HCT116 (cell line): ENCODE results near the gene CASK. TPM values are rescaled to one million over a fixed set of nuclear protein-coding genes. Genes with fewer than 3 reads are reported as not detected.

Experiments
- ATAC-seq: fragments of 200-7000 bp; cut with Tn5 transposase; 2 replicates; pipeline ENCODE4 v1.9.1; 2020; ENCODE audit warnings: mild to moderate bottlenecking, moderate library complexity
- BruUV-seq: library from RNA; stranded (reverse); fragments of 400-500 nt; replicated peaks from 2 replicates; lab custom pipeline; 2021; lab: Mats Ljungman, UMichigan
- CTCF ChIA-PET: fragments of 300-600 bp; sonication (Branson Sonifier 250); formaldehyde crosslinking; loops from one replicate; lab custom pipeline; 2021; ENCODE audit warnings: antibody characterized with exemption; lab: Charles Lee
- POLR2A ChIA-PET: fragments of 300-600, 350-600 bp; sonication (Branson Sonifier 250); formaldehyde crosslinking; loops from one replicate; lab custom pipeline; 2021; ENCODE audit warnings: antibody characterized with exemption; lab: Charles Lee
- RAD21 ChIA-PET, 2 experiments: fragments of 300-600 bp; sonication (Branson Sonifier 250); formaldehyde crosslinking; loops; one replicate each; lab custom pipeline; 2023; ENCODE audit warnings: low total read pairs in 2 of 2; ENCODE audit not compliant: uncharacterized antibody in 2 of 2, unreplicated experiment in 2 of 2, low non-redundant PET in 1 of 2; lab: Charles Lee
- DNase-seq: peaks from one replicate; pipeline ENCODE4 v3.0.0-alpha.2; 2010; ENCODE audit warnings: low read depth, low spot score
- H2AFZ ChIP-seq: fragments of 200-600 bp; shearing (Covaris generic), sonication (generic); 2 replicates; pipeline ENCODE4 v1.6.1; 2017; ENCODE audit warnings: low read depth, mixed run types, mixed read lengths, antibody characterized with exemption, low read length; ENCODE audit not compliant: poor library complexity, severe bottlenecking
- H3K27ac ChIP-seq: 2 replicates; pipeline ENCODE4 v1.5.1; 2012; ENCODE audit warnings: low read depth, low read length
- H3K27me3 ChIP-seq: fragments of 200-600 bp; sonication (generic); 2 replicates; pipeline ENCODE4 v1.6.1; 2016; ENCODE audit warnings: mixed run types, low read length, mixed read lengths; ENCODE audit not compliant: insufficient read depth
- H3K36me3 ChIP-seq, 2 experiments: fragments of 200-500 bp in 1 of 2; fragments of 200-600 bp in 1 of 2; sonication (Bioruptor generic) in 1 of 2; sonication (generic) in 1 of 2; 2 replicates each; pipeline versions ENCODE4 v1.5.1 to v1.6.1; 2014 to 2016; ENCODE audit warnings: low read length in 2 of 2, inconsistent platforms in 1 of 2, mixed read lengths in 1 of 2, mixed run types in 1 of 2; ENCODE audit not compliant: insufficient read depth in 2 of 2, control insufficient read depth in 1 of 2
- H3K4me1 ChIP-seq, 2 experiments: fragments of 200-600 bp in 1 of 2; sonication (generic) in 1 of 2; 2 replicates each; pipeline versions ENCODE4 v1.5.1 to v1.6.1; 2012 to 2017; ENCODE audit warnings: low read length in 2 of 2, inconsistent platforms in 1 of 2, mild to moderate bottlenecking in 1 of 2, mixed read lengths in 1 of 2, mixed run types in 1 of 2, moderate library complexity in 1 of 2; ENCODE audit not compliant: insufficient read depth in 2 of 2, control insufficient read depth in 1 of 2
- H3K4me2 ChIP-seq: fragments of 200-600 bp; sonication (generic); 2 replicates; pipeline ENCODE4 v1.6.1; 2017; ENCODE audit warnings: mixed run types, low read length, mixed read lengths
- H3K4me3 ChIP-seq, 2 experiments: fragments of 200-600 bp in 1 of 2; sonication (generic) in 1 of 2; replicated peaks in 1 of 2; 2 replicates each; pipeline ENCODE4 v1.5.1; 2011 to 2016; ENCODE audit warnings: low read length in 2 of 2, control low read depth in 1 of 2, low read depth in 1 of 2, mild to moderate bottlenecking in 1 of 2, mixed read lengths in 1 of 2, mixed run types in 1 of 2
- H3K79me2 ChIP-seq: fragments of 200-600 bp; sonication (generic); 2 replicates; pipeline ENCODE4 v1.6.1; 2017; ENCODE audit warnings: mild to moderate bottlenecking, mixed run types, low read length, moderate library complexity, mixed read lengths; ENCODE audit not compliant: insufficient read depth
- H3K9ac ChIP-seq: fragments of 200-600 bp; sonication (generic); 2 replicates; pipeline ENCODE4 v1.6.1; 2016; ENCODE audit warnings: low read length, mixed read lengths
- H3K9me2 ChIP-seq: fragments of 200-600 bp; sonication (generic), shearing (Covaris generic); 2 replicates; pipeline ENCODE4 v1.6.1; 2017; ENCODE audit warnings: mixed run types, mild to moderate bottlenecking, moderate library complexity; ENCODE audit not compliant: insufficient read depth
- H3K9me3 ChIP-seq, 2 experiments: fragments of 200-500 bp in 1 of 2; fragments of 200-600 bp in 1 of 2; sonication (Bioruptor generic) in 1 of 2; sonication (generic) in 1 of 2; 2 replicates each; pipeline ENCODE4 v1.6.1; 2014 to 2017; ENCODE audit warnings: low read length in 2 of 2, mixed read lengths in 2 of 2, inconsistent platforms in 1 of 2, low read depth in 1 of 2, mild to moderate bottlenecking in 1 of 2, mixed run types in 1 of 2, moderate library complexity in 1 of 2; ENCODE audit not compliant: control insufficient read depth in 1 of 2, insufficient read depth in 1 of 2
- H4K20me1 ChIP-seq: fragments of 200-600 bp; sonication (generic), shearing (Covaris generic); 2 replicates; pipeline ENCODE4 v1.6.1; 2017; ENCODE audit warnings: mixed run types, mild to moderate bottlenecking, moderate library complexity; ENCODE audit not compliant: insufficient read depth
- ATF3 ChIP-seq: IDR thresholded peaks from 2 replicates; pipeline ENCODE4 v1.6.1; 2012
- CBX3 ChIP-seq: IDR thresholded peaks from 2 replicates; pipeline ENCODE4 v1.6.1; 2012; ENCODE audit warnings: low read depth
- CEBPB ChIP-seq: IDR thresholded peaks from 2 replicates; pipeline ENCODE4 v1.6.1; 2012; ENCODE audit warnings: low read depth
- CTCF ChIP-seq, 3 experiments: fragments of 200-600 bp in 1 of 3; sonication (generic) in 1 of 3; IDR thresholded peaks in 2 of 3; conservative IDR thresholded peaks in 1 of 3; 2 replicates each; pipeline ENCODE4 v1.5.1; 2012 to 2017; ENCODE audit warnings: low read depth in 2 of 3, low read length in 2 of 3, antibody characterized with exemption in 1 of 3, borderline replicate concordance in 1 of 3, control low read depth in 1 of 3, mild to moderate bottlenecking in 1 of 3, mixed read lengths in 1 of 3, mixed run types in 1 of 3, moderate library complexity in 1 of 3; ENCODE audit not compliant: insufficient read depth in 1 of 3
- EGR1 ChIP-seq: IDR thresholded peaks from 2 replicates; pipeline ENCODE4 v1.6.1; 2012; ENCODE audit warnings: low read depth
- ELF1 ChIP-seq: IDR thresholded peaks from 2 replicates; pipeline ENCODE4 v1.6.1; 2012; ENCODE audit warnings: low read depth, borderline replicate concordance
- FOSL1 ChIP-seq: IDR thresholded peaks from 2 replicates; pipeline ENCODE4 v1.6.1; 2012; ENCODE audit warnings: low read depth
- JUND ChIP-seq: IDR thresholded peaks from 2 replicates; pipeline ENCODE4 v1.6.1; 2012
- MAX ChIP-seq: IDR thresholded peaks from 2 replicates; pipeline ENCODE4 v1.6.1; 2012
- POLR2AphosphoS5 ChIP-seq: IDR thresholded peaks from 2 replicates; pipeline ENCODE4 v1.6.1; 2011; ENCODE audit warnings: mild to moderate bottlenecking, low read depth, low read length, moderate library complexity
- RAD21 ChIP-seq: IDR thresholded peaks from 2 replicates; pipeline ENCODE4 v1.6.1; 2012; ENCODE audit warnings: low read depth, mild to moderate bottlenecking
- SIN3A ChIP-seq: IDR thresholded peaks from 2 replicates; pipeline ENCODE4 v1.6.1; 2012; ENCODE audit warnings: low read depth
- SP1 ChIP-seq: IDR thresholded peaks from 2 replicates; pipeline ENCODE4 v1.6.1; 2012; ENCODE audit warnings: low read depth
- SRF ChIP-seq: IDR thresholded peaks from 2 replicates; pipeline ENCODE4 v1.6.1; 2012; ENCODE audit warnings: low read depth
- YY1 ChIP-seq: IDR thresholded peaks from 2 replicates; pipeline ENCODE4 v1.6.1; 2011; ENCODE audit warnings: low read length, low read depth, moderate library complexity, mild to moderate bottlenecking; ENCODE audit not compliant: insufficient replicate concordance; ENCODE audit errors: extremely low read depth
- ZBTB33 ChIP-seq: IDR thresholded peaks from 2 replicates; pipeline ENCODE4 v1.6.1; 2011; ENCODE audit warnings: mild to moderate bottlenecking, low read length, moderate library complexity; ENCODE audit not compliant: insufficient replicate concordance; ENCODE audit errors: extremely low read depth
- ZNF274 ChIP-seq: fragments of 200-500 bp; sonication (Bioruptor generic); IDR thresholded peaks from 2 replicates; pipeline ENCODE4 v1.6.1; 2014; ENCODE audit warnings: mild to moderate bottlenecking, low read depth, low read length, inconsistent platforms
- intact Hi-C: fragments of 100-400 bp; cut with micrococcal nuclease; formaldehyde crosslinking; loops from 2 replicates; pipeline ENCODE4 v1.10.0; 2022
- total RNA-seq: library from RNA; stranded (reverse); gene quantifications from one replicate; pipeline ENCODE4 v1.2.1, GENCODE V29; 2021; ENCODE audit not compliant: unreplicated experiment

CASK gene
- total RNA-seq, 1 experiment from 2014 or later: 39.0 TPM

- TF ChIP-seq CTCF (IDR thresholded peaks at IDR 0.05 in 2 of 3, conservative IDR thresholded peaks at IDR 0.05 in 1 of 3; ENCODE audit: borderline replicate concordance in 1 of 3, insufficient read depth in 1 of 3, low read depth in 2 of 3, low read length in 2 of 3) (no peak), CBX3 (no peak), FOSL1 (no peak), MAX (no peak), POLR2AphosphoS5 (no peak), ZNF274 (no peak), SIN3A (no peak), RAD21 (no peak)
These were observed 3.5 kb downstream of the CASK start (continued) for GRCh38 chrX:41919870-41920269.

GRCh38 chrX:41917517-41917916 lies 5.8 kb downstream of the CASK start:
- intact Hi-C loops: no loop called here
- ChIA-PET POLR2A (no interaction called here), CTCF (no interaction called here), RAD21 (no interaction called here)
- peaks cover 89% of the 10 kb centered on the region for H3K79me2 ChIP-seq
- DNase-seq: no peak
- ATAC-seq: no peak
- no peak for TF ChIP-seq YY1
- TF ChIP-seq SIN3A: no peak
- no peak for TF ChIP-seq ZNF274
- no peak for TF ChIP-seq SRF
- TF ChIP-seq ELF1: no peak
- no peak for TF ChIP-seq CEBPB
- TF ChIP-seq CTCF (IDR thresholded peaks at IDR 0.05 in 2 of 3, conservative IDR thresholded peaks at IDR 0.05 in 1 of 3; ENCODE audit: borderline replicate concordance in 1 of 3, insufficient read depth in 1 of 3, low read depth in 2 of 3, low read length in 2 of 3): no peak
- TF ChIP-seq SP1: no peak
- no peak for TF ChIP-seq ATF3
- no peak for TF ChIP-seq ZBTB33
- TF ChIP-seq EGR1: no peak
- TF ChIP-seq JUND: no peak
- TF ChIP-seq, all 23 proteins: peak for 0
- Histone ChIP-seq H3K9me2 (no peaks in the 10 kb centered on the region), H3K27ac (no peak overlapping the region), H4K20me1 (no peaks in the 10 kb centered on the region), H3K9me3 (no peaks in the 10 kb centered on the region), H2AFZ (no peak overlapping the region), H3K9ac (no peak overlapping the region), H3K4me3 (no peak overlapping the region), H3K36me3 (no peaks in the 10 kb centered on the region), H3K4me2 (no peak overlapping the region), H3K27me3 (no peaks in the 10 kb centered on the region), H3K4me1 (peaks cover 2 to 4% of the 10 kb centered on the region in 2 experiments; a peak in 3 of 4 replicates)
- BruUV-seq: no TSS peak
